ENCODE results near the gene HRH2.

The HRH2 gene

GRCh38 chr5:175678074-175678473 is 20.2 kb downstream of the HRH2 start:
- no peak for FAIRE-seq

- no peak for FAIRE-seq
Observed at GRCh38 chr5:175679411-175679810, 21.5 kb downstream of the HRH2 start.

GRCh38 chr5:175680020-175680419 is 22.1 kb downstream of the HRH2 start:
- FAIRE-seq = no peak

- no peak for FAIRE-seq
Observed at GRCh38 chr5:175680463-175680862, 22.6 kb downstream of the HRH2 start.

GRCh38 chr5:175681045-175681967 is 23.4 kb downstream of the HRH2 start:
- no peak for FAIRE-seq

GRCh38 chr5:175681968-175682340 is 24.1 kb downstream of the HRH2 start:
- FAIRE-seq = no peak

- no peak for FAIRE-seq
Observed at GRCh38 chr5:175682664-175683063, 24.8 kb downstream of the HRH2 start.

- no peak for FAIRE-seq
Observed at GRCh38 chr5:175683231-175683630, 25.4 kb downstream of the HRH2 start.

- no peak for FAIRE-seq
Observed at GRCh38 chr5:175683921-175684320, 26.1 kb downstream of the HRH2 start.

GRCh38 chr5:175684931-175685330 is 27.1 kb downstream of the HRH2 start:
- no peak for FAIRE-seq

- FAIRE-seq = no peak
Observed at GRCh38 chr5:175685701-175686350, 28.0 kb downstream of the HRH2 start.

GRCh38 chr5:175686396-175686795 is 28.5 kb downstream of the HRH2 start:
- no peak for FAIRE-seq

- FAIRE-seq = no peak
Observed at GRCh38 chr5:175686826-175687225, 29.0 kb downstream of the HRH2 start.

GRCh38 chr5:175687231-175687701 is 29.4 kb downstream of the HRH2 start:
- no peak for FAIRE-seq

GRCh38 chr5:175688352-175689146 is 30.7 kb downstream of the HRH2 start:
- no peak for FAIRE-seq

- no peak for FAIRE-seq
Observed at GRCh38 chr5:175689147-175689991, 31.5 kb downstream of the HRH2 start.

GRCh38 chr5:175690025-175690424 is 32.2 kb downstream of the HRH2 start:
- no peak for FAIRE-seq

- FAIRE-seq = no peak
Observed at GRCh38 chr5:175690586-175690985, 32.7 kb downstream of the HRH2 start.

GRCh38 chr5:175691761-175692160 is 33.9 kb downstream of the HRH2 start:
- no peak for FAIRE-seq

- no peak for FAIRE-seq
Observed at GRCh38 chr5:175692235-175692995, 34.5 kb downstream of the HRH2 start.

- no peak for FAIRE-seq
Observed at GRCh38 chr5:175692996-175693710, 35.3 kb downstream of the HRH2 start.

Measured in colon (tissue), 2 donors.